HEK293 (cell line): ENCODE measurements around the gene HMGXB3.
A peak's percentile ranks its signal among the peaks of the same experiment; 100 is the strongest.

Source experiments
- CTCF ChIA-PET: fragments of 350-600 bp; formaldehyde crosslinking; extraction: SDS; loops from one replicate; lab custom pipeline; 2021; ENCODE audit warnings: antibody characterized with exemption; lab: Yijun Ruan, JAX
- POLR2A ChIA-PET: fragments of 300-600 bp; formaldehyde crosslinking; extraction: SDS; loops from one replicate; lab custom pipeline; 2020; ENCODE audit warnings: antibody characterized with exemption, inconsistent platforms; lab: Yijun Ruan, JAX
- H3K27ac ChIP-seq: fragments of 200-500 bp; sonication (Bioruptor generic); 2 replicates; pipeline ENCODE4 v1.5.1; 2014; ENCODE audit warnings: low read depth, low read length, control low read depth, inconsistent platforms; ENCODE audit errors: extremely low read depth
- H3K36me3 ChIP-seq, 2 experiments: fragments of 200-500 bp in 1 of 2; sonication (Bioruptor generic) in 1 of 2; 1 replicate in 1 of 2; 2 replicates in 1 of 2; pipeline ENCODE4 v1.5.1; 2014 to 2017; ENCODE audit warnings: inconsistent platforms in 2 of 2, low read length in 2 of 2; ENCODE audit not compliant: control insufficient read depth in 2 of 2, insufficient read depth in 1 of 2
- H3K4me1 ChIP-seq: fragments of 200-500 bp; sonication (Bioruptor generic); 2 replicates; pipeline ENCODE4 v1.5.1; 2014; ENCODE audit warnings: mild to moderate bottlenecking, low read length, inconsistent platforms; ENCODE audit not compliant: control insufficient read depth, insufficient read depth
- H3K4me3 ChIP-seq: 2 replicates; pipeline ENCODE4 v1.5.1; 2011; ENCODE audit warnings: low read depth, mild to moderate bottlenecking, control low read depth, low read length, moderate library complexity
- H3K9me3 ChIP-seq: fragments of 200-500 bp; sonication (Bioruptor generic); 2 replicates; pipeline ENCODE4 v1.5.1; 2014; ENCODE audit warnings: low read depth, low read length, inconsistent platforms; ENCODE audit not compliant: control insufficient read depth, insufficient read depth
- GFI1B ChIP-seq: fragments of 450-650 bp; formaldehyde crosslinking; IDR thresholded peaks from 2 replicates; pipeline ENCODE4 v1.5.1; 2016; ENCODE audit warnings: missing biosample characterization, missing genetic modification characterization
- GLIS2 ChIP-seq: fragments of 450-650 bp; formaldehyde crosslinking; IDR thresholded peaks from 2 replicates; pipeline ENCODE4 v1.5.1; 2016; ENCODE audit warnings: missing biosample characterization, missing genetic modification characterization
- HOXA7 ChIP-seq: sonication (generic); formaldehyde crosslinking; IDR thresholded peaks from 2 replicates; pipeline ENCODE4 v1.8.1; 2022; ENCODE audit warnings: missing genetic modification reagents, borderline replicate concordance
- SP7 ChIP-seq: fragments of 450-650 bp; formaldehyde crosslinking; IDR thresholded peaks from 2 replicates; pipeline ENCODE4 v1.5.1; 2016; ENCODE audit warnings: missing biosample characterization, missing genetic modification characterization
- YY1 ChIP-seq: fragments of 450-650 bp; formaldehyde crosslinking; IDR thresholded peaks from 2 replicates; pipeline ENCODE4 v1.5.1; 2018; ENCODE audit warnings: missing biosample characterization, missing genetic modification characterization
- ZBTB20 ChIP-seq: fragments of 450-650 bp; formaldehyde crosslinking; IDR thresholded peaks from 2 replicates; pipeline ENCODE4 v1.5.1; 2016; ENCODE audit warnings: missing biosample characterization, missing genetic modification characterization
- ZIC2 ChIP-seq: fragments of 450-650 bp; formaldehyde crosslinking; IDR thresholded peaks from 2 replicates; pipeline ENCODE4 v1.5.1; 2016; ENCODE audit warnings: missing biosample characterization, missing genetic modification characterization
- ZNF114 ChIP-seq: fragments of 450-650 bp; formaldehyde crosslinking; IDR thresholded peaks from 2 replicates; pipeline ENCODE4 v1.5.0; 2017; ENCODE audit warnings: missing biosample characterization, missing genetic modification characterization
- ZNF121 ChIP-seq: fragments of 450-650 bp; formaldehyde crosslinking; IDR thresholded peaks from 2 replicates; pipeline ENCODE4 v1.5.1; 2016; ENCODE audit warnings: missing biosample characterization, missing genetic modification characterization
- ZNF155 ChIP-seq: fragments of 450-650 bp; formaldehyde crosslinking; IDR thresholded peaks from 2 replicates; pipeline ENCODE4 v1.5.1; 2016; ENCODE audit warnings: missing biosample characterization, missing genetic modification characterization
- ZNF16 ChIP-seq: fragments of 450-650 bp; formaldehyde crosslinking; IDR thresholded peaks from 2 replicates; pipeline ENCODE4 v1.5.1; 2016; ENCODE audit warnings: low read depth, missing biosample characterization, missing genetic modification characterization
- ZNF341 ChIP-seq: fragments of 450-650 bp; formaldehyde crosslinking; IDR thresholded peaks from 2 replicates; pipeline ENCODE4; 2016; ENCODE audit warnings: low read depth, missing biosample characterization, missing genetic modification characterization
- ZNF510 ChIP-seq: fragments of 450-650 bp; formaldehyde crosslinking; IDR thresholded peaks from 2 replicates; pipeline ENCODE4 v1.5.1; 2018; ENCODE audit warnings: mild to moderate bottlenecking, missing genetic modification characterization, missing biosample characterization; ENCODE audit not compliant: insufficient replicate concordance
- ZNF548 ChIP-seq: fragments of 450-650 bp; formaldehyde crosslinking; IDR thresholded peaks from 2 replicates; pipeline ENCODE4 v1.5.1; 2016; ENCODE audit warnings: missing biosample characterization, missing genetic modification characterization
- ZNF76 ChIP-seq: fragments of 450-650 bp; formaldehyde crosslinking; IDR thresholded peaks from 2 replicates; pipeline ENCODE4; 2016; ENCODE audit warnings: low read depth, missing biosample characterization, missing genetic modification characterization, borderline replicate concordance
- ZSCAN30 ChIP-seq: fragments of 450-650 bp; IDR thresholded peaks from 2 replicates; pipeline ENCODE4 v1.5.1; 2018; ENCODE audit warnings: missing biosample characterization, mild to moderate bottlenecking, missing genetic modification characterization, moderate library complexity
- ZXDB ChIP-seq: fragments of 450-650 bp; formaldehyde crosslinking; IDR thresholded peaks from 2 replicates; pipeline ENCODE4 v1.5.1; 2016; ENCODE audit warnings: missing biosample characterization, missing genetic modification characterization
- TF ChIP-seq, protein P1 (sequence below): sonication (generic); formaldehyde crosslinking; IDR thresholded peaks from 2 replicates; pipeline ENCODE4 v1.8.1; 2022; ENCODE audit warnings: mild to moderate bottlenecking, moderate library complexity, missing genetic modification reagents
- TF ChIP-seq, protein P2 (sequence below): fragments of 450-650 bp; formaldehyde crosslinking; IDR thresholded peaks from 2 replicates; pipeline ENCODE4 v1.5.1; 2016; ENCODE audit warnings: missing biosample characterization, missing genetic modification characterization
- TF ChIP-seq, protein P3 (sequence below): fragments of 450-650 bp; IDR thresholded peaks from 2 replicates; pipeline ENCODE4 v1.5.1; 2018; ENCODE audit warnings: missing biosample characterization, missing genetic modification characterization
- TF ChIP-seq, protein P4 (sequence below): fragments of 450-650 bp; formaldehyde crosslinking; IDR thresholded peaks from 2 replicates; pipeline ENCODE4 v1.5.1; 2016; ENCODE audit warnings: missing biosample characterization, missing genetic modification characterization
- TF ChIP-seq, protein P5 (sequence below): fragments of 450-650 bp; formaldehyde crosslinking; IDR thresholded peaks from 2 replicates; pipeline ENCODE4 v1.5.1; 2016; ENCODE audit warnings: missing biosample characterization, missing genetic modification characterization

Gene HMGXB3

DNA sequence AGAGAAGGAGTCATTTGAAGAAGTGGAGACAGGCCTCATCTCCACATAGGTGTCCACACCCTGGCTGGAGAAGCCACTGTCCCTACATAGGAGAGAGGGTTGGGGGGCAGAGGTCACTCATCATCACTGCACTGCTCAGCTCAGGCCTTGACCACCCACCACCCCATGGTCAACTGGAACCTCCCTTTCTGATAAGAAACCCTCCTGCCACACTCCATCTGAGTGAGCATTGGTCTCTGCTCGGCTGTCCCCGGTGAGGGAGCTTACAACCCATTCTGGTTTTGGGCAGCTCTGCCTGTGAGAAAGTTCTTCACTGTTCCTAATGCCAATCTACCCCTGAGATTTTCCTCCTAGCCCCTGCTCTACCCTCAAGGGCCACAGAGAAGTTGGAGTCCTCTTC lies 57.0 kb downstream of the HMGXB3 start:
- H3K36me3 ChIP-seq: peaks cover 0 to 40% of the 10 kb centered on the region in 2 experiments; a peak in 1 of 3 replicates
- ChIA-PET CTCF (interaction anchor here (0.6 kb wide), 1 partner anchor 32 kb away, joined by 3 read pairs; no protein-coding TSS in a partner anchor), POLR2A (no interaction called here)
- H3K4me1 ChIP-seq: no peaks in the 10 kb centered on the region
- no peaks in the 10 kb centered on the region for H3K9me3 ChIP-seq
- H3K27ac ChIP-seq: no peak overlapping the region
- H3K4me3 ChIP-seq: no peak overlapping the region
- TF ChIP-seq HOXA7 (no peak), GFI1B (tag by site-specific recombination) (no peak)
- TF ChIP-seq, protein P1, sequence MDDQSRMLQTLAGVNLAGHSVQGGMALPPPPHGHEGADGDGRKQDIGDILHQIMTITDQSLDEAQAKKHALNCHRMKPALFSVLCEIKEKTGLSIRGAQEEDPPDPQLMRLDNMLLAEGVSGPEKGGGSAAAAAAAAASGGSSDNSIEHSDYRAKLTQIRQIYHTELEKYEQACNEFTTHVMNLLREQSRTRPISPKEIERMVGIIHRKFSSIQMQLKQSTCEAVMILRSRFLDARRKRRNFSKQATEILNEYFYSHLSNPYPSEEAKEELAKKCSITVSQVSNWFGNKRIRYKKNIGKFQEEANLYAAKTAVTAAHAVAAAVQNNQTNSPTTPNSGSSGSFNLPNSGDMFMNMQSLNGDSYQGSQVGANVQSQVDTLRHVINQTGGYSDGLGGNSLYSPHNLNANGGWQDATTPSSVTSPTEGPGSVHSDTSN (CRISPR knock-in tag): no peak

DNA sequence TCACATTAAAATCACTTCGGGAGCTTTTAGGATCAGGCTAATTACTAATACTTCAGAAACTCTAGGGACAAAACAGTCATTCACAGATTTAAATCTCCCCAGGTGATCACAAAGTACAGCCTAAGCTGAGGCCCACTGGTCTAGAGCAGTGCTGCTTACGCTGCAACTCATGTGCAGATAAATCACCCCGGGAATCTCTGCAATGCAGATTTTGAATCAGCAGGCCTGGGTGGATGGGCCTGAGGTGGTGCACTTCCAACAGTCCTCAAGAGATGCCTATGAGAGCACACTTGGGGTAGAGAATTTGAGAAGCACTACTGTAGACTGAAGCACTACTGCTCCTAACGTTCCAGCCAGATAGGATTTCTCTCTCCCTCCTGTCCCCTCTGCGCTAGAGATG lies 57.5 kb downstream of the HMGXB3 start:
- POLR2A ChIA-PET: no interaction called here
- no peak overlapping the region for H3K27ac ChIP-seq
- H3K4me3 ChIP-seq: no peak overlapping the region
- H3K4me1 ChIP-seq: no peaks in the 10 kb centered on the region
- CTCF ChIA-PET: no interaction called here
- TF ChIP-seq YY1 (tag by site-specific recombination) (no peak), ZIC2 (tag by site-specific recombination) (peak; percentile 42; the same call in 1 of the 2 replicates)
- H3K9me3 ChIP-seq: no peaks in the 10 kb centered on the region
- peaks cover 0 to 35% of the 10 kb centered on the region in 2 experiments; a peak in 1 of 3 replicates for H3K36me3 ChIP-seq

DNA sequence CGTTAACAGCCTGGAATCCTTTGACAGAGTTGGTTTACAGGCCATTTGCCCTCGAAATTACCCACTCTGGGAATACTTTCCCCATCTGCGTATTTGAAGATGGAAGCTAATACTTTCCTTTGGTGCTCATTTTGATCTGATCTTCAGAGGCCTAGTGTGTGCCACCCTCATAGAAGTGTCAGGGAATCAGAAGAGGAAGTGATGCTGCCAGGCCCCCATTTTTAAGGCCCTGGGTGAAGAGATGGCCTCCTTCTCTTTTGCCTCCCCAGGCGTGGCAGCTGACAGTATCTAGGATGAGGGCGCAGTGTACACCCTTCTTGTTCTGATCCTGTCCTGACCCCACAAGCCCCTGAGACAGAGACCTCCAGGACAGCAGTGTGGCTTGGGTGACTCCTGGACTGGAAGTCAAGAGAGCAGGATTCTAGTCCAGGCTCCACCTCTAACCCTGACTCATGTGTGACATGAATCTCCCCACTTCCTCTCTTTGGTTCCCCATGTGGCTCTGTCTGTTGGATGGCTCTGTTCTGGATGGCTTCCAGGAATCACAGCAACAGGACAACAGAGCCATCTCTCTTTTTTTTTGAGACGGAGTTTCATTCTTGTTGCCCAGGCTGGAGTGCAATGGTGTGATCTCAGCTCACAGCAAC lies 58.1 kb downstream of the HMGXB3 start:
- Histone ChIP-seq H3K4me1 (no peaks in the 10 kb centered on the region), H3K27ac (no peak overlapping the region), H3K36me3 (peaks cover 0 to 29% of the 10 kb centered on the region in 2 experiments; a peak in 1 of 3 replicates), H3K9me3 (no peaks in the 10 kb centered on the region), H3K4me3 (no peak overlapping the region)
- POLR2A ChIA-PET: no interaction called here
- CTCF ChIA-PET: no interaction called here
- no peak for TF ChIP-seq GLIS2 (tag by site-specific recombination)
- TF ChIP-seq ZXDB (tag by site-specific recombination): no peak
- no peak for TF ChIP-seq ZNF548 (tag by site-specific recombination)
- TF ChIP-seq YY1 (tag by site-specific recombination): no peak
- no peak for TF ChIP-seq ZNF76 (tag by site-specific recombination)
- TF ChIP-seq, protein P2, sequence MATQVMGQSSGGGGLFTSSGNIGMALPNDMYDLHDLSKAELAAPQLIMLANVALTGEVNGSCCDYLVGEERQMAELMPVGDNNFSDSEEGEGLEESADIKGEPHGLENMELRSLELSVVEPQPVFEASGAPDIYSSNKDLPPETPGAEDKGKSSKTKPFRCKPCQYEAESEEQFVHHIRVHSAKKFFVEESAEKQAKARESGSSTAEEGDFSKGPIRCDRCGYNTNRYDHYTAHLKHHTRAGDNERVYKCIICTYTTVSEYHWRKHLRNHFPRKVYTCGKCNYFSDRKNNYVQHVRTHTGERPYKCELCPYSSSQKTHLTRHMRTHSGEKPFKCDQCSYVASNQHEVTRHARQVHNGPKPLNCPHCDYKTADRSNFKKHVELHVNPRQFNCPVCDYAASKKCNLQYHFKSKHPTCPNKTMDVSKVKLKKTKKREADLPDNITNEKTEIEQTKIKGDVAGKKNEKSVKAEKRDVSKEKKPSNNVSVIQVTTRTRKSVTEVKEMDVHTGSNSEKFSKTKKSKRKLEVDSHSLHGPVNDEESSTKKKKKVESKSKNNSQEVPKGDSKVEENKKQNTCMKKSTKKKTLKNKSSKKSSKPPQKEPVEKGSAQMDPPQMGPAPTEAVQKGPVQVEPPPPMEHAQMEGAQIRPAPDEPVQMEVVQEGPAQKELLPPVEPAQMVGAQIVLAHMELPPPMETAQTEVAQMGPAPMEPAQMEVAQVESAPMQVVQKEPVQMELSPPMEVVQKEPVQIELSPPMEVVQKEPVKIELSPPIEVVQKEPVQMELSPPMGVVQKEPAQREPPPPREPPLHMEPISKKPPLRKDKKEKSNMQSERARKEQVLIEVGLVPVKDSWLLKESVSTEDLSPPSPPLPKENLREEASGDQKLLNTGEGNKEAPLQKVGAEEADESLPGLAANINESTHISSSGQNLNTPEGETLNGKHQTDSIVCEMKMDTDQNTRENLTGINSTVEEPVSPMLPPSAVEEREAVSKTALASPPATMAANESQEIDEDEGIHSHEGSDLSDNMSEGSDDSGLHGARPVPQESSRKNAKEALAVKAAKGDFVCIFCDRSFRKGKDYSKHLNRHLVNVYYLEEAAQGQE (tag by site-specific recombination): no peak
- no peak for TF ChIP-seq ZNF155 (tag by site-specific recombination)
- TF ChIP-seq ZNF16: no peak
- TF ChIP-seq ZSCAN30 (tag by site-specific recombination): no peak
- TF ChIP-seq ZNF114 (tag by site-specific recombination): no peak
- TF ChIP-seq, protein P3, sequence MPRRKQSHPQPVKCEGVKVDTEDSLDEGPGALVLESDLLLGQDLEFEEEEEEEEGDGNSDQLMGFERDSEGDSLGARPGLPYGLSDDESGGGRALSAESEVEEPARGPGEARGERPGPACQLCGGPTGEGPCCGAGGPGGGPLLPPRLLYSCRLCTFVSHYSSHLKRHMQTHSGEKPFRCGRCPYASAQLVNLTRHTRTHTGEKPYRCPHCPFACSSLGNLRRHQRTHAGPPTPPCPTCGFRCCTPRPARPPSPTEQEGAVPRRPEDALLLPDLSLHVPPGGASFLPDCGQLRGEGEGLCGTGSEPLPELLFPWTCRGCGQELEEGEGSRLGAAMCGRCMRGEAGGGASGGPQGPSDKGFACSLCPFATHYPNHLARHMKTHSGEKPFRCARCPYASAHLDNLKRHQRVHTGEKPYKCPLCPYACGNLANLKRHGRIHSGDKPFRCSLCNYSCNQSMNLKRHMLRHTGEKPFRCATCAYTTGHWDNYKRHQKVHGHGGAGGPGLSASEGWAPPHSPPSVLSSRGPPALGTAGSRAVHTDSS (tag by site-specific recombination): no peak
- TF ChIP-seq ZNF510 (tag by site-specific recombination): no peak
- TF ChIP-seq, protein P4, sequence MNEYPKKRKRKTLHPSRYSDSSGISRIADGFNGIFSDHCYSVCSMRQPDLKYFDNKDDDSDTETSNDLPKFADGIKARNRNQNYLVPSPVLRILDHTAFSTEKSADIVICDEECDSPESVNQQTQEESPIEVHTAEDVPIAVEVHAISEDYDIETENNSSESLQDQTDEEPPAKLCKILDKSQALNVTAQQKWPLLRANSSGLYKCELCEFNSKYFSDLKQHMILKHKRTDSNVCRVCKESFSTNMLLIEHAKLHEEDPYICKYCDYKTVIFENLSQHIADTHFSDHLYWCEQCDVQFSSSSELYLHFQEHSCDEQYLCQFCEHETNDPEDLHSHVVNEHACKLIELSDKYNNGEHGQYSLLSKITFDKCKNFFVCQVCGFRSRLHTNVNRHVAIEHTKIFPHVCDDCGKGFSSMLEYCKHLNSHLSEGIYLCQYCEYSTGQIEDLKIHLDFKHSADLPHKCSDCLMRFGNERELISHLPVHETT (tag by site-specific recombination): no peak
- TF ChIP-seq ZNF341 (tag by site-specific recombination): no peak
- TF ChIP-seq ZNF121 (tag by site-specific recombination): no peak
- TF ChIP-seq, protein P5, sequence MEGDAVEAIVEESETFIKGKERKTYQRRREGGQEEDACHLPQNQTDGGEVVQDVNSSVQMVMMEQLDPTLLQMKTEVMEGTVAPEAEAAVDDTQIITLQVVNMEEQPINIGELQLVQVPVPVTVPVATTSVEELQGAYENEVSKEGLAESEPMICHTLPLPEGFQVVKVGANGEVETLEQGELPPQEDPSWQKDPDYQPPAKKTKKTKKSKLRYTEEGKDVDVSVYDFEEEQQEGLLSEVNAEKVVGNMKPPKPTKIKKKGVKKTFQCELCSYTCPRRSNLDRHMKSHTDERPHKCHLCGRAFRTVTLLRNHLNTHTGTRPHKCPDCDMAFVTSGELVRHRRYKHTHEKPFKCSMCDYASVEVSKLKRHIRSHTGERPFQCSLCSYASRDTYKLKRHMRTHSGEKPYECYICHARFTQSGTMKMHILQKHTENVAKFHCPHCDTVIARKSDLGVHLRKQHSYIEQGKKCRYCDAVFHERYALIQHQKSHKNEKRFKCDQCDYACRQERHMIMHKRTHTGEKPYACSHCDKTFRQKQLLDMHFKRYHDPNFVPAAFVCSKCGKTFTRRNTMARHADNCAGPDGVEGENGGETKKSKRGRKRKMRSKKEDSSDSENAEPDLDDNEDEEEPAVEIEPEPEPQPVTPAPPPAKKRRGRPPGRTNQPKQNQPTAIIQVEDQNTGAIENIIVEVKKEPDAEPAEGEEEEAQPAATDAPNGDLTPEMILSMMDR (tag by site-specific recombination): no peak
- TF ChIP-seq ZBTB20 (tag by site-specific recombination): no peak
- no peak for TF ChIP-seq SP7 (tag by site-specific recombination)
